Measurements from ENCODE around the gene PTGIR. TPM values are rescaled to one million over a fixed set of nuclear protein-coding genes. Genes with fewer than 3 reads are reported as not detected.

The PTGIR gene
- total and polyA plus RNA-seq, 8 donors = 0.56 to 4.6 (median 2.6) TPM

DNA sequence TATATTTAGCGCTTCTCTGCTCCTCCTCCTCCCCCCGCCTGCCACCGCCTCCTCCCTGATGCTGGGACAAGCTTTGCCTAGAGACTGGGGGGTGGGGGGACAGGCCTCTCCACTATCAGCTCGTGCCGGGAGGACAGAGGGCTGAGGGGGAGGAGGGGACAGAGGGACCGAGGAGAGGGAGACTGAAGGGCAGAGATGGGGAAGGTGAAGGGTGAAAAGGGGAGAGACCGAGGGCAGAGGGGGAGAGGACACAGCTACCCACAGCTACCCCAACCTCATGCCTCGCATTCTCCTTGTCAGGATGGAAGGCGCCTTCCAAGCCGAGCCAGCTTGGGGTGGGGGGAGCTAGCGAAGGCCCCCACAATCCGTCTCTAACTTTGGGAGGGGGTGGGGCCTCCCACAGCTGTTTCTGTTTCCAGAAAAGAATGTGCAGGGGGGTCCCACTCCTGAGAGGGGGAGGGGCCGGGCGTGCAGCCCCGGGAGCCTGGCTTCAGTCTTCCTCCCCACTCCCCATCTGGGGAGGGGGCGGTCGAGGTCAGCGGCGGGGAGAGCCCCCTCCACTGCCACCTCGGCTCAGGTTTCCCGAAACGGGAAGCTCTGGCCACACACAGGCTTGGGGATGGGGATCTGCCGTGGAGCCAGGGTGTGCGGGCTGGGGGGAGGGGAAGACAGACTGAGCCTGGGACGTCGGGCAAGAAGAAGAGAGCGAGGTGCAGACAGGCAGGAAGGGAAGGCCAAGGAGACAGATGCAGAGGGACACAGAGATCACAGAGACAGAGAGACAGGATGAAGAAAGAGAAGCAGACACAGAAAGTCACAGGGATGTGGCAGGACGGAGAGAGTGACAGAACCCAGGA is 34.5 kb upstream of the PTGIR start:
- WGBS, 2 donors = 3 to 14% methylated on average over 20 to 28 of the region's 28 CpGs
- ATAC-seq (no peak), DNase-seq (peak in 4 of 6 donors; percentile 15 to 62 (median 42)), FAIRE-seq (no peak)
- TF ChIP-seq, protein P1, sequence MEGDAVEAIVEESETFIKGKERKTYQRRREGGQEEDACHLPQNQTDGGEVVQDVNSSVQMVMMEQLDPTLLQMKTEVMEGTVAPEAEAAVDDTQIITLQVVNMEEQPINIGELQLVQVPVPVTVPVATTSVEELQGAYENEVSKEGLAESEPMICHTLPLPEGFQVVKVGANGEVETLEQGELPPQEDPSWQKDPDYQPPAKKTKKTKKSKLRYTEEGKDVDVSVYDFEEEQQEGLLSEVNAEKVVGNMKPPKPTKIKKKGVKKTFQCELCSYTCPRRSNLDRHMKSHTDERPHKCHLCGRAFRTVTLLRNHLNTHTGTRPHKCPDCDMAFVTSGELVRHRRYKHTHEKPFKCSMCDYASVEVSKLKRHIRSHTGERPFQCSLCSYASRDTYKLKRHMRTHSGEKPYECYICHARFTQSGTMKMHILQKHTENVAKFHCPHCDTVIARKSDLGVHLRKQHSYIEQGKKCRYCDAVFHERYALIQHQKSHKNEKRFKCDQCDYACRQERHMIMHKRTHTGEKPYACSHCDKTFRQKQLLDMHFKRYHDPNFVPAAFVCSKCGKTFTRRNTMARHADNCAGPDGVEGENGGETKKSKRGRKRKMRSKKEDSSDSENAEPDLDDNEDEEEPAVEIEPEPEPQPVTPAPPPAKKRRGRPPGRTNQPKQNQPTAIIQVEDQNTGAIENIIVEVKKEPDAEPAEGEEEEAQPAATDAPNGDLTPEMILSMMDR (IDR thresholded peaks at IDR 0.05) = no peak
- Histone ChIP-seq H3K27me3 (peaks cover 0 to 8% (median 0%) of the 10 kb centered on the region in 4 donors), H3K27ac (no peak overlapping the region), H3K36me3 (no peaks in the 10 kb centered on the region), H3K4me3 (no peak overlapping the region), H3K4me1 (peaks cover 5 to 13% (median 10%) of the 10 kb centered on the region in 3 donors), H3K9me3 (no peaks in the 10 kb centered on the region)
- intact Hi-C loops (cut with DNase I) = loop anchor here in 2 of 3 donors (5.0 to 10.0 kb wide), 2 partner anchors 47 to 135 kb away; no protein-coding TSS in a partner anchor

DNA sequence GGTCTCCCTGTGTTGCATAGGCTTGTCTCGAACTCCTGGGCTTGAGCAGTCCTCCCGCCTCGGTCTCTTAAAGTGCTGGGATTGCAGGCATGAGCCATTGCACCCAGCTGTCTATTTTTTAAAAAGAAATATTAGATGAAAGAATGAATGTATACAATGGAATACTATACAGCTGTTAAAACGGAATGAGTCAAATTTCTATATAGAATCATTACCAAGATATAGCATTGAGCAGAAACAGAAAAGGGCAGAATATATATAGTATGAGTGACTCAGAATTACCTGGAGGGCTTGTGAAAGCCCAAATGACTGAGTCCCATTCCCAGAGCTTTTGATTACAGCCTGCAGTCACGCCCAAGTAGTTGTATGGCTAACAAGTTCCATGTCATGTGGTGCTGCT is 31.7 kb upstream of the PTGIR start:
- H3K9me3 ChIP-seq = no peaks in the 10 kb centered on the region
- no peak for FAIRE-seq
- H3K36me3 ChIP-seq = no peaks in the 10 kb centered on the region
- intact Hi-C loops (cut with DNase I) = no loop called here
- DNase-seq = no peak
- TF ChIP-seq, protein P1 (IDR thresholded peaks at IDR 0.05) = no peak
- H3K27ac ChIP-seq = no peak overlapping the region
- no peak overlapping the region for H3K4me3 ChIP-seq
- H3K4me1 ChIP-seq = peaks cover 5 to 11% (median 10%) of the 10 kb centered on the region in 3 donors
- WGBS, 2 donors = 90 to 93% methylated on average over 5 of the region's 5 CpGs
- H3K27me3 ChIP-seq = peaks cover 0 to 8% (median 0%) of the 10 kb centered on the region in 4 donors
- no peak for ATAC-seq

- TF ChIP-seq, protein P1 (IDR thresholded peaks at IDR 0.05) = no peak
- no peak for ATAC-seq
- H3K4me1 ChIP-seq = peaks cover 0 to 4% (median 0%) of the 10 kb centered on the region in 3 donors
- DNase-seq = no peak
- intact Hi-C loops (cut with DNase I) = no loop called here
- H3K9me3 ChIP-seq = no peaks in the 10 kb centered on the region
- H3K27me3 ChIP-seq = peaks cover 0 to 8% (median 0%) of the 10 kb centered on the region in 4 donors
- 58 to 61% methylated on average over 15 to 16 of the region's 16 CpGs for WGBS, 2 donors
- no peak overlapping the region for H3K4me3 ChIP-seq
- FAIRE-seq = no peak
- H3K36me3 ChIP-seq = no peaks in the 10 kb centered on the region
- no peak overlapping the region for H3K27ac ChIP-seq
These were observed 29.8 kb upstream of the PTGIR start for GRCh38 chr19:46654621-46655152.

DNA sequence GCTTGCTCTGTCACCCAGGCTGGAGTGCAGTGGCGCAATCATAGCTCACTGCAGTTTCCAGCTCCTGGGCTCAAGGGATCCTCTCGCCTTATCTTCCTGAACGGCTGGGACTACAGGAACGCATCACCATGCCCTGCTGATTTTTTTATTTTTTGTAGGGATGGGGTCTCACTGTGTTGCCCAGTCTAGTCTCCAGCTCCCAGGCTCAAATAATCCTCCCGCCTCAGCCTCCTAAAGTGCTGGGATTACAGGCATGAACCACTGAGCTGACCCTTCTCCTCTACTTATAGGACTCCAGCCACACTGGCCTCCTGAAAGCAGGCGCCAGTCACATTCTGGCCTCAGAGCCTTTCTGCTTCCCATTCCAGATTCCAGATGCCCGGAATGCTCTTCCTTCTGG is 25.6 kb upstream of the PTGIR start:
- FAIRE-seq = no peak

More for the DNA sequence above, 25.6 kb upstream of the PTGIR start:
- no peaks in the 10 kb centered on the region for H3K4me1 ChIP-seq
- peaks cover 0 to 5% (median 2%) of the 10 kb centered on the region in 4 donors for H3K27me3 ChIP-seq
- H3K36me3 ChIP-seq = no peaks in the 10 kb centered on the region
- DNase-seq = no peak
- intact Hi-C loops (cut with DNase I) = no loop called here
- no peaks in the 10 kb centered on the region for H3K9me3 ChIP-seq
- no peak overlapping the region for H3K27ac ChIP-seq
- 82 to 85% methylated on average over 7 of the region's 7 CpGs for WGBS, 2 donors
- TF ChIP-seq, protein P1 (IDR thresholded peaks at IDR 0.05) = no peak
- H3K4me3 ChIP-seq = no peak overlapping the region
- ATAC-seq = no peak
